Thyroid gland (tissue), 4 donors: ENCODE results near the gene MRPS10.

Experiments
- POLR2A ChIP-seq, 2 donors: fragments of 450-650 bp; IDR thresholded peaks; one replicate each; pipeline ENCODE4 v1.6.1; 2017; ENCODE audit warnings: antibody characterized with exemption in 2 of 2, mild to moderate bottlenecking in 2 of 2, moderate library complexity in 1 of 2
- TF ChIP-seq, protein P1 (sequence below), 6 experiments: fragments of 200-600 bp in 3 of 6; fragments of 450-650 bp in 3 of 6; sonication (generic) in 3 of 6; IDR thresholded peaks; one replicate each; pipeline ENCODE4 v1.5.1; 2016 to 2019; ENCODE audit warnings: antibody characterized with exemption in 6 of 6, mild to moderate bottlenecking in 2 of 6, inconsistent platforms in 1 of 6, moderate library complexity in 1 of 6

- TF ChIP-seq, protein P1, sequence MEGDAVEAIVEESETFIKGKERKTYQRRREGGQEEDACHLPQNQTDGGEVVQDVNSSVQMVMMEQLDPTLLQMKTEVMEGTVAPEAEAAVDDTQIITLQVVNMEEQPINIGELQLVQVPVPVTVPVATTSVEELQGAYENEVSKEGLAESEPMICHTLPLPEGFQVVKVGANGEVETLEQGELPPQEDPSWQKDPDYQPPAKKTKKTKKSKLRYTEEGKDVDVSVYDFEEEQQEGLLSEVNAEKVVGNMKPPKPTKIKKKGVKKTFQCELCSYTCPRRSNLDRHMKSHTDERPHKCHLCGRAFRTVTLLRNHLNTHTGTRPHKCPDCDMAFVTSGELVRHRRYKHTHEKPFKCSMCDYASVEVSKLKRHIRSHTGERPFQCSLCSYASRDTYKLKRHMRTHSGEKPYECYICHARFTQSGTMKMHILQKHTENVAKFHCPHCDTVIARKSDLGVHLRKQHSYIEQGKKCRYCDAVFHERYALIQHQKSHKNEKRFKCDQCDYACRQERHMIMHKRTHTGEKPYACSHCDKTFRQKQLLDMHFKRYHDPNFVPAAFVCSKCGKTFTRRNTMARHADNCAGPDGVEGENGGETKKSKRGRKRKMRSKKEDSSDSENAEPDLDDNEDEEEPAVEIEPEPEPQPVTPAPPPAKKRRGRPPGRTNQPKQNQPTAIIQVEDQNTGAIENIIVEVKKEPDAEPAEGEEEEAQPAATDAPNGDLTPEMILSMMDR (IDR thresholded peaks at IDR 0.05): no peak
- no peak for TF ChIP-seq POLR2A (IDR thresholded peaks at IDR 0.05)
These were observed 21.7 kb upstream of the MRPS10 start for GRCh38 chr6:42239333-42239732.
